Bronchial epithelial cell (primary cell): ENCODE results near the gene ZFAND3. TPM values are rescaled to one million over a fixed set of nuclear protein-coding genes. Genes with fewer than 3 reads are reported as not detected.

Experiments
- DNase-seq: peaks from one replicate; pipeline ENCODE4 v3.0.0-alpha.2; 2010; ENCODE audit warnings: low read depth
- FAIRE-seq: peaks from 2 replicates; lab custom pipeline; 2011; peaks lifted over from hg19 to GRCh38; lab: Jason Lieb, UNC
- H3K27me3 ChIP-seq: 2 replicates; pipeline ENCODE4 v1.5.1; 2011; ENCODE audit warnings: low read length; ENCODE audit not compliant: control insufficient read depth, insufficient read depth
- H3K36me3 ChIP-seq: 2 replicates; pipeline ENCODE4 v1.5.1; 2011; ENCODE audit warnings: low read length; ENCODE audit not compliant: control insufficient read depth, insufficient read depth
- H3K4me3 ChIP-seq: 2 replicates; pipeline ENCODE4 v1.5.1; 2011; ENCODE audit warnings: mild to moderate bottlenecking, low read depth, low read length, control low read depth
- total RNA-seq: library from RNA; depleted of rRNA; stranded (reverse); fragments of >200 nt; gene quantifications from 2 replicates; pipeline ENCODE4 v1.2.1, GENCODE V29; 2014
- TF ChIP-seq, protein P1 (sequence below): IDR thresholded peaks from 2 replicates; pipeline ENCODE4 v1.5.1; 2011; ENCODE audit warnings: mild to moderate bottlenecking, moderate library complexity, low read length, control low read depth, inconsistent platforms; ENCODE audit not compliant: insufficient read depth, severe bottlenecking

The ZFAND3 gene
- total RNA-seq, 1 donor from 2014 or later = 25.5 TPM

DNA sequence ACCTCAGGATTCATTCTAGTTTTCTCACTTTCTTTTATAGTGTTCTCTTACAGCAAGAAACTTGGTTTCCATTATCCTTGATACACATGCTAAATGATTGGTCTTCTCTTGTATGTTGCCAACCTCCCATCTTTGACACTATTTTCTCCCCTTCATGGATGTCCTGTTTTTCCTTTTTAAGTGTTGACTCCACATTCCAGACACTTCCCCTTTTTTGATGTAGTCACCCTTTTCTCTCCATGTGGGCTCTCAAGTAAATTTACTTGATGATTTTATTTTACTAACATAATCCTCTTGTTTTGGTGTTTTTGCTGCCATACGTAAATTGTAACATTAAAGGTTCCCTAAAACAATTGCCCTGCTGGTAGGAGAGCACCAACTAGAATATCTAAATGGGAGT lies 148.1 kb downstream of the ZFAND3 start:
- FAIRE-seq (no peak), DNase-seq (no peak)
- no peak overlapping the region for H3K4me3 ChIP-seq
- TF ChIP-seq, protein P1, sequence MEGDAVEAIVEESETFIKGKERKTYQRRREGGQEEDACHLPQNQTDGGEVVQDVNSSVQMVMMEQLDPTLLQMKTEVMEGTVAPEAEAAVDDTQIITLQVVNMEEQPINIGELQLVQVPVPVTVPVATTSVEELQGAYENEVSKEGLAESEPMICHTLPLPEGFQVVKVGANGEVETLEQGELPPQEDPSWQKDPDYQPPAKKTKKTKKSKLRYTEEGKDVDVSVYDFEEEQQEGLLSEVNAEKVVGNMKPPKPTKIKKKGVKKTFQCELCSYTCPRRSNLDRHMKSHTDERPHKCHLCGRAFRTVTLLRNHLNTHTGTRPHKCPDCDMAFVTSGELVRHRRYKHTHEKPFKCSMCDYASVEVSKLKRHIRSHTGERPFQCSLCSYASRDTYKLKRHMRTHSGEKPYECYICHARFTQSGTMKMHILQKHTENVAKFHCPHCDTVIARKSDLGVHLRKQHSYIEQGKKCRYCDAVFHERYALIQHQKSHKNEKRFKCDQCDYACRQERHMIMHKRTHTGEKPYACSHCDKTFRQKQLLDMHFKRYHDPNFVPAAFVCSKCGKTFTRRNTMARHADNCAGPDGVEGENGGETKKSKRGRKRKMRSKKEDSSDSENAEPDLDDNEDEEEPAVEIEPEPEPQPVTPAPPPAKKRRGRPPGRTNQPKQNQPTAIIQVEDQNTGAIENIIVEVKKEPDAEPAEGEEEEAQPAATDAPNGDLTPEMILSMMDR = no peak
- no peaks in the 10 kb centered on the region for H3K27me3 ChIP-seq
- H3K36me3 ChIP-seq = no peaks in the 10 kb centered on the region

DNA sequence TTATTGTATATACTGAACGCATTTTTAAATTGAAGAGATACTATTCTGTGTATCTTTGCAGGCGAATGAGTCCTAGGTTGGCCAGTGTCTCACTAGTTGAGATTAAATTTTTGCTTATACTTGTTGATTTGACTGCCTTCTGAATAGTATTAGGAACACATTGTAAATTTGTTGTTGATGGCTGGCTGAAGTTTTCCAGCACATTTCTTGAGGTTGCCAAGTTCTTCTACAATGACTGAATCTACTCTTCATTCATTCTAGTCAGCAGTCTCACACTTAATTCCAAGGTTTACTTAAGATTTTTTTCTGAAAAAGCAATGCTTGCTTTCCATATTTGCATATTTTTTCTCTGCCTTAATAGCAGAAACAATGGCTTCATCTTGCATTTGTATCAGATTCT lies 151.7 kb downstream of the ZFAND3 start:
- FAIRE-seq (no peak), DNase-seq (no peak)
- Histone ChIP-seq H3K36me3 (no peaks in the 10 kb centered on the region), H3K27me3 (no peaks in the 10 kb centered on the region), H3K4me3 (no peak overlapping the region)
- TF ChIP-seq, protein P1 = no peak

DNA sequence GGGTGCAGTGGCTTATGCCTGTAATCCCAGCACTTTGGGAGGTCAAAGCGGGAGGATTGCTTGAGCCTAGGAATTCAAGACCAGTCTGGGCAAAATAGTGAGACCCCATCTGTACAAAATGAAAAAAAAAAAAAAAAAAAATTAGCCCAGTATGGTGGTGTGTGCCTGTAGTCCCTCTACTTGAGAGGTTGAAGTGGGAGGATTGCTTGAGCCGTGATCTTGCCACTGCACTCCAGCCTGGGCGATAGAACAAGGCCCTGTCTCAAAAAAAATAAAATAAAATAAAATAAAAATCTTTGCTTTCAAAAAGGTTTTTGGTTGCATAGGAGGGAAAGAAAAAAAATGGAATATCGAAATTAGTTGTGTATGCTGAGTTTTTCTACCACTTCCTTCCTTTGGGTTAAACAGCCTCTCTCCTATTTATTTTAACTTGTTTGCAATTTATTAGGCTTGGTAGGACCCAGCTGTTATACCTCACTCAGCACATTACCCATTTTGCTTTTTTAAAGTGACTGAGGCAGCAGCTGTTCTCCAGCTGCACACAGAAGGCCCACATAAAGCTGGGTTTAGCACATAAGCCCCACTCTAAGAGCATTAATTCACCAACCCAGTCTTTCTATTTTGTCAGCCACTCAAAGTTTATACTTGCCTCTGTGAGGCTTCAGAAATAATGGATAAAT lies 152.3 kb downstream of the ZFAND3 start:
- Histone ChIP-seq H3K27me3 (no peaks in the 10 kb centered on the region), H3K36me3 (no peaks in the 10 kb centered on the region), H3K4me3 (no peak overlapping the region)
- FAIRE-seq = no peak
- TF ChIP-seq, protein P1 = no peak
- DNase-seq = no peak

DNA sequence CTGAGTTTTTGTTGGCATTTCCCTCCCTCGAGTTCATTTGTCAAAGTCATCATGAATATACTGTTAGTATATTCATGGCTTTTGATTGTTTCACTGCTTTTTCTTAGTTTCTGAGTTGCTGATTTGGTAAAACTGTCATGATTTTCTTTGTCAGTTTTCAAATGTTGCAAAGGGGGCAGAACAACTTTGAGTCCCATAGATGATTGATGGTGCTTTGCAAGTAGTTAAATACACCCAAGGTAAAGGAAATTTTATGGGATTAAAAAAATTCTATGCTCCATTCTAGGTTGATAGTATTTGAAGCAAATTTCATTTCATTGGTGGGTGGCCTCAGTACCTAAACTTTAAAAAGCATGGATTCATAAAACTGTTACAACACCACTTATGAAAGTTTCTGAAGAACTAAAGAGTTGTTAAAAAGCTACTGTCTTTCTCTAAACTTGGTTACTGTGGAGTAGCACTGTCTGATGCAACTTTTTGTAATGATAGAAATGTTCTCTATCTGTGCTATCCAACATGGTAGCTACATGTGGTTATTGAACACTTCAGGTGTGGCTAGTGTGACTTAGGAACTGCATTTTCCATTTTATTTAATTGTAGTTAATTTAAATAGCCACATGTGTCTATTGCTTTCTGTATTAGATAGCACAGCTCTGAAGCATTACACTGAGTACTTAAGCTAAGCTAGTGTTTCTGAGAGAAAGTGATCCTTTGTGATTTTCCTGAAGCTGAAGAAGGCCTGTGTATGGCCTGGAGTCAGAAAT lies 153.6 kb downstream of the ZFAND3 start:
- TF ChIP-seq, protein P1 = no peak
- DNase-seq (no peak), FAIRE-seq (no peak)
- H3K4me3 ChIP-seq = no peak overlapping the region
- H3K36me3 ChIP-seq = no peaks in the 10 kb centered on the region
- no peaks in the 10 kb centered on the region for H3K27me3 ChIP-seq

DNA sequence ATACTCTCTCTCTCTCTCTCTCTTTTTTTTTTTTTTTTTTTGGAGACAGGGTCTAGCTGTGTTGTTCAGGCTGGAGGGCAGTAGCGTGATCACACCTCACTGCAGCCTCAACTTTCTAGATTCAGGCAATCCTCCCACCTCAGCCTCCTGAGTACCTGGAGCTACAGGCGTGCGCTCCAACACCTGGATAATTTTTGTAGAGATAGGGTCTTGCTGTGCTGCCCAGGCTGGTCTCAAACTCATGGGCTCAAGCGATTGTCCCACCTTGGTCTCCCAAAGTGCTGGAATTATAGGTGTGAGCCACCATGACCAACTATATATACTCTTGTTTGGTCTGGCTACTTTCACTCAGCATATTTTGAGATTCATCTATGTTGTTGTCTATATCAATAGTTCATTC lies 154.9 kb downstream of the ZFAND3 start:
- DNase-seq (no peak), FAIRE-seq (no peak)
- Histone ChIP-seq H3K4me3 (no peak overlapping the region), H3K27me3 (no peaks in the 10 kb centered on the region), H3K36me3 (no peaks in the 10 kb centered on the region)
- TF ChIP-seq, protein P1 = no peak
